ENCODE data around the gene MKNK2. TPM values are rescaled to one million over a fixed set of nuclear protein-coding genes. Genes with fewer than 3 reads are reported as not detected.
"Not testable (repeated sequence)": the region's sequence is repeated elsewhere in the genome, so short reads cannot be mapped to it uniquely, and the experiment has no call there.

Gene MKNK2
- total RNA-seq, 1 experiment from 2014 or later, result 96.8 TPM

DNA sequence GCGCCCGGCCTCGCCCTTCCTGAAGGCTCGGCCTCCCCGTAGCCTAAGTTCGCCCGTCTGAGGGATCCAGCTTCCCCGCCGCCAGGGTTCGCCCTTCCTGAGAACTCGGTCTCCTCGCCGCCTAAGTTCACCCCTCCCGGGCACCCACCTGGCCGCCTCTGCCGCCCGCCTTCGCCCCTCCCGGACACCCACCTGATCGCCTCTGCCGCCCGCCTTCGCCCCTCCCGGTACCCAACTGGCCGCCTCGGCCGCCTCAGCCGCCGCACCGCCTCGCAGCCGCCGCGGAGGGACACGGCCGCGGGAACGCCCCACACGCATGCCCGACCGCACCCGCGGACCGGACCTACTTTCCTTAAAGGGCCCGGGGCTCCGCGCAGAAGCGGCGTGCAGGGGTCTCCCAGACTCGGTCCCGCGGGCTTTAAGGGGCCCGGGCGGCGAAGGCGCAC lies 45.0 kb upstream of the MKNK2 start, which contains the start of gene MOB3A:
TSS of gene MOB3A (minus strand) at position 293 of the 446 bp plus-strand sequence. CDS start 17,766 bp downstream, outside the sequence.
- Histone ChIP-seq H4K20me1 (ENCODE audit: low read length) (no peaks in the 10 kb centered on the region), H3K4me2 (ENCODE audit: low read length) (peak within 1 kb of the TSS; percentile 95), H3K4me1 (ENCODE audit: insufficient read depth, low read length) (peaks cover 9% of the 10 kb centered on the region), H3K36me3 (ENCODE audit: low read depth, low read length) (no peaks in the 10 kb centered on the region), H3K9ac (ENCODE audit: low read length) (peak within 1 kb of the TSS; percentile 82), H3K9me3 (ENCODE audit: low read length) (no peaks in the 10 kb centered on the region), H3K4me3 (ENCODE audit: low read length) (peak within 1 kb of the TSS; percentile 87), H3K9me2 (replicated peaks; ENCODE audit: low read length) (no peaks in the 10 kb centered on the region), H3F3A (ENCODE audit: low read length, unreplicated experiment) (no peaks in the 10 kb centered on the region), H3K79me2 (ENCODE audit: low read length) (peaks cover 29% of the 10 kb centered on the region), H2AFZ (ENCODE audit: low read length) (peak within 1 kb of the TSS; percentile 78), H3K27ac (ENCODE audit: low read length) (peak within 1 kb of the TSS; percentile 71), H3K27me3 (ENCODE audit: low read length) (no peaks in the 10 kb centered on the region)
- intact Hi-C loops (cut with micrococcal nuclease), result loop anchor here (5.0 kb wide), 1 partner anchor 56 kb away; the partner anchor contains the start of gene AP3D1
- POLR2A ChIA-PET (ENCODE audit: unreplicated experiment), result no interaction called here
- ATAC-seq (peak; percentile 42), DNase-seq (peak; percentile 77)
- TF ChIP-seq EZH2phosphoT487 (IDR thresholded peaks at IDR 0.05; ENCODE audit: borderline replicate concordance, low read length) (no peak), EZH2 (IDR thresholded peaks at IDR 0.05; ENCODE audit: low read length, unreplicated experiment) (no peak)
- TF ChIP-seq, protein P1, sequence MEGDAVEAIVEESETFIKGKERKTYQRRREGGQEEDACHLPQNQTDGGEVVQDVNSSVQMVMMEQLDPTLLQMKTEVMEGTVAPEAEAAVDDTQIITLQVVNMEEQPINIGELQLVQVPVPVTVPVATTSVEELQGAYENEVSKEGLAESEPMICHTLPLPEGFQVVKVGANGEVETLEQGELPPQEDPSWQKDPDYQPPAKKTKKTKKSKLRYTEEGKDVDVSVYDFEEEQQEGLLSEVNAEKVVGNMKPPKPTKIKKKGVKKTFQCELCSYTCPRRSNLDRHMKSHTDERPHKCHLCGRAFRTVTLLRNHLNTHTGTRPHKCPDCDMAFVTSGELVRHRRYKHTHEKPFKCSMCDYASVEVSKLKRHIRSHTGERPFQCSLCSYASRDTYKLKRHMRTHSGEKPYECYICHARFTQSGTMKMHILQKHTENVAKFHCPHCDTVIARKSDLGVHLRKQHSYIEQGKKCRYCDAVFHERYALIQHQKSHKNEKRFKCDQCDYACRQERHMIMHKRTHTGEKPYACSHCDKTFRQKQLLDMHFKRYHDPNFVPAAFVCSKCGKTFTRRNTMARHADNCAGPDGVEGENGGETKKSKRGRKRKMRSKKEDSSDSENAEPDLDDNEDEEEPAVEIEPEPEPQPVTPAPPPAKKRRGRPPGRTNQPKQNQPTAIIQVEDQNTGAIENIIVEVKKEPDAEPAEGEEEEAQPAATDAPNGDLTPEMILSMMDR (conservative IDR thresholded peaks at IDR 0.05; ENCODE audit: low read depth, low read length), result peak; percentile 44
- no TSS peak for BruUV-seq (replicated peaks)
- CTCF ChIA-PET, result no interaction called here

DNA sequence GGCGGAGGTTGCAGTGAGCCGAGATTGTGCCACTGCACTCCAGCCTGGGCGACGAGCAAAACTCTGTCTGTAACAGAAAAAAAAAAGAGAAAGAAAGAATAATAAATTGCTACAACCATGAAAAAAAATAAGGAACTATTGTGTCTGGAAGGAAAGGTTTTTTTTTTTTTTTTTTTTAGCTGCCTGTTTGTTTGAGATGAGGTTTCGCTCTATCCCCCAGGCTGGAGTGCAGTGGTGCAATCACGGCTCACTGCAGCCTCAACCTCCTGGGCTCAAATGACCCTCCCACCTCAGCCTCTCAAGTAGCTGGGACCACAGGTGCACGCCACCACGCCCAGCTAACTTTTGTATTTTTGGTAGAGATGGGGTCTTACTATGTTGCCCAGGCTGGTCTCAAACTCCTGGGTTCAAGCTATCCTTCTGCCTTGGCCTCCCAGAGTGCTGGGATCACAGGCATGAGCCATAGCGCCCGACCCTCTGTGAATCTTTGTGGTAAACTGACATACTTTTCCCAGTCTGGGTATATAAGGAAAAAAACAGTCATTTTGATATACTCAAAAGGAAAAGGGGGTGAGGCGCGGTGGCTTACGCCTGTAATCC lies 41.0 kb upstream of the MKNK2 start:
- H3K36me3 ChIP-seq (ENCODE audit: low read depth, low read length); H3K27me3 ChIP-seq (ENCODE audit: low read length); intact Hi-C loops (cut with micrococcal nuclease); H2AFZ ChIP-seq (ENCODE audit: low read length); H4K20me1 ChIP-seq (ENCODE audit: low read length); H3K9me2 ChIP-seq (replicated peaks; ENCODE audit: low read length); ATAC-seq; BruUV-seq (replicated peaks); H3F3A ChIP-seq (ENCODE audit: low read length, unreplicated experiment); H3K9me3 ChIP-seq (ENCODE audit: low read length); H3K9ac ChIP-seq (ENCODE audit: low read length); H3K27ac ChIP-seq (ENCODE audit: low read length); H3K4me3 ChIP-seq (ENCODE audit: low read length); DNase-seq; POLR2A ChIA-PET (ENCODE audit: unreplicated experiment); CTCF ChIA-PET; H3K4me2 ChIP-seq (ENCODE audit: low read length): not testable (repeated sequence)
- Histone ChIP-seq H3K79me2 (ENCODE audit: low read length) (peaks cover 40% of the 10 kb centered on the region), H3K4me1 (ENCODE audit: insufficient read depth, low read length) (peaks cover 29% of the 10 kb centered on the region)

DNA sequence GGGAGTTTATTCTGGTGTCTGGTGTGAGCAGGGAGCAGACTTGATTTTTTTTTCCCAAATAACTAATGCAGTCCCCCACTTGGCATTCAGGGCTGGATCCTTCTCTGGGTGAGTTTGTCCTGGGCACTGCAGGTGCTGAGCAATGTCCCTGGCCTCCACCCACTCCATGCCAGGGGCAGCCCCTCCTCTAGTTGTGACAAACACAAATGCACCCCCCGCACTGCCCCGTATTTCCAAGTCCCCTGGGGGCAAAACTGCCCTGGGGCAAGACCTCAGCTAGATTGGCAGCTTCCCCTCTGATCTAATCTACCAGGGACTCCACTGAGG lies 38.6 kb upstream of the MKNK2 start:
- Histone ChIP-seq H2AFZ (ENCODE audit: low read length) (peak overlapping the region; percentile 33; the same call in 1 of the 2 replicates), H3K27me3 (ENCODE audit: low read length) (no peaks in the 10 kb centered on the region), H4K20me1 (ENCODE audit: low read length) (no peaks in the 10 kb centered on the region), H3K9me2 (replicated peaks; ENCODE audit: low read length) (no peaks in the 10 kb centered on the region), H3K9ac (ENCODE audit: low read length) (peak overlapping the region; percentile 48), H3K4me3 (ENCODE audit: low read length) (peak overlapping the region; percentile 26; the same call in 1 of the 2 replicates), H3K9me3 (ENCODE audit: low read length) (no peaks in the 10 kb centered on the region), H3K4me2 (ENCODE audit: low read length) (peak overlapping the region; percentile 85), H3K4me1 (ENCODE audit: insufficient read depth, low read length) (peaks cover 31% of the 10 kb centered on the region), H3F3A (ENCODE audit: low read length, unreplicated experiment) (no peaks in the 10 kb centered on the region), H3K27ac (ENCODE audit: low read length) (peak overlapping the region; percentile 84), H3K79me2 (ENCODE audit: low read length) (peaks cover 30% of the 10 kb centered on the region), H3K36me3 (ENCODE audit: low read depth, low read length) (no peaks in the 10 kb centered on the region)
- peak; percentile 7 for ATAC-seq
- no peak for DNase-seq
- intact Hi-C loops (cut with micrococcal nuclease), result no loop called here
- ChIA-PET POLR2A (ENCODE audit: unreplicated experiment) (no interaction called here), CTCF (no interaction called here)
- TF ChIP-seq EZH2 (IDR thresholded peaks at IDR 0.05; ENCODE audit: low read length, unreplicated experiment) (no peak), EZH2phosphoT487 (IDR thresholded peaks at IDR 0.05; ENCODE audit: borderline replicate concordance, low read length) (no peak)
- TF ChIP-seq, protein P1 (conservative IDR thresholded peaks at IDR 0.05; ENCODE audit: low read depth, low read length), result no peak
- no TSS peak for BruUV-seq (replicated peaks)
